Esophagus muscularis mucosa (tissue), 4 donors: ENCODE results near the gene GPRC5D. TPM values are rescaled to one million over a fixed set of nuclear protein-coding genes. Genes with fewer than 3 reads are reported as not detected.
A peak's percentile ranks its signal among the peaks of the same experiment; 100 is the strongest.

Source experiments
- DNase-seq: peaks from one replicate; pipeline ENCODE4 v3.0.0-alpha.2; 2017; ENCODE audit errors: extremely low spot score
- H3K27ac ChIP-seq, 4 donors: fragments of 200-600 bp; sonication (generic); replicated peaks in 1 of 4; 1 replicate in 3 of 4; 2 replicates in 1 of 4; pipeline ENCODE4 v1.5.1; 2016 to 2019; ENCODE audit warnings: mild to moderate bottlenecking in 1 of 4
- H3K27me3 ChIP-seq, 4 donors: fragments of 200-600 bp; sonication (generic); one replicate each; pipeline versions ENCODE4 v1.5.1 to v1.6.0; 2016 to 2019
- H3K36me3 ChIP-seq, 4 donors: fragments of 200-600 bp; sonication (generic); one replicate each; pipeline ENCODE4 v1.5.1; 2016 to 2019
- H3K4me1 ChIP-seq, 4 donors: fragments of 200-600 bp; sonication (generic); one replicate each; pipeline ENCODE4 v1.5.1; 2016 to 2019
- H3K4me3 ChIP-seq, 4 donors: fragments of 200-600 bp; sonication (generic); 1 replicate in 2 of 4; 2 replicates in 2 of 4; pipeline ENCODE4 v1.5.1; 2016 to 2019; ENCODE audit warnings: mild to moderate bottlenecking in 4 of 4, moderate library complexity in 1 of 4
- H3K9me3 ChIP-seq, 4 donors: fragments of 200-600 bp; sonication (generic); 1 replicate in 3 of 4; 2 replicates in 1 of 4; pipeline ENCODE4 v1.5.1; 2016 to 2019
- CTCF ChIP-seq, 3 experiments: fragments of 200-600 bp in 2 of 3; fragments of 450-650 bp in 1 of 3; sonication (generic) in 2 of 3; IDR thresholded peaks; one replicate each; pipeline ENCODE4 v1.5.1; 2017 to 2019; ENCODE audit warnings: antibody characterized with exemption in 3 of 3, mild to moderate bottlenecking in 2 of 3, moderate library complexity in 1 of 3
- EP300 ChIP-seq: sonication (generic); formaldehyde crosslinking; IDR thresholded peaks from one replicate; pipeline ENCODE4 v1.6.1; 2017; ENCODE audit warnings: antibody characterized with exemption
- POLR2A ChIP-seq: fragments of 450-650 bp; IDR thresholded peaks from one replicate; pipeline ENCODE4 v1.6.1; 2017; ENCODE audit warnings: antibody characterized with exemption, moderate library complexity, mild to moderate bottlenecking, low read depth
- POLR2AphosphoS5 ChIP-seq, 2 donors: sonication (generic); formaldehyde crosslinking; IDR thresholded peaks; one replicate each; pipeline ENCODE4 v1.6.1; 2017; ENCODE audit warnings: antibody characterized with exemption in 2 of 2
- WGBS: methylation state at CpG from one replicate; pipeline ENCODE4 v1.1.5; 2018; 5-methylcytosine and 5-hydroxymethylcytosine counted together
- intact Hi-C: fragments of 100-400 bp; cut with DNase I; formaldehyde crosslinking; loops from one replicate; pipeline ENCODE4 v1.15.1; 2023
- total RNA-seq, 4 donors: library from RNA; depleted of rRNA; stranded (reverse); fragments of >200 nt; gene quantifications; one replicate each; pipeline versions ENCODE4 v1.1.0 to v1.2.1, GENCODE V29; 2016

Gene GPRC5D
- total RNA-seq, 4 donors from 2014 or later = 0.84 TPM; not detected in 3

GRCh38 chr12:12898136-12898717 is 53.7 kb downstream of the GPRC5D start:
- H3K27ac ChIP-seq = peak overlapping the region in 1 of 4 donors; percentile 66
- intact Hi-C loops = no loop called here

GRCh38 chr12:12897302-12897701 is 54.7 kb downstream of the GPRC5D start:
- no peak overlapping the region for H3K27ac ChIP-seq
- DNase-seq = no peak
- TF ChIP-seq POLR2A (no peak), EP300 (no peak), CTCF (IDR thresholded peaks at IDR 0.05) (no peak), POLR2AphosphoS5 (IDR thresholded peaks at IDR 0.05) (no peak)
- H3K4me3 ChIP-seq = no peak overlapping the region
- H3K4me1 ChIP-seq = peaks cover 7 to 23% (median 13%) of the 10 kb centered on the region in 4 donors
- intact Hi-C loops = no loop called here
- no peaks in the 10 kb centered on the region for H3K27me3 ChIP-seq
- H3K36me3 ChIP-seq = no peaks in the 10 kb centered on the region
- H3K9me3 ChIP-seq = no peaks in the 10 kb centered on the region
- 94% methylated on average over 6 of the region's 6 CpGs for WGBS

More at GRCh38 chr12:12898136-12898717, 53.7 kb downstream of the GPRC5D start:
- no peaks in the 10 kb centered on the region for H3K36me3 ChIP-seq
- TF ChIP-seq POLR2AphosphoS5 (IDR thresholded peaks at IDR 0.05) (no peak), CTCF (IDR thresholded peaks at IDR 0.05) (no peak), EP300 (no peak), POLR2A (no peak)
- H3K4me3 ChIP-seq = no peak overlapping the region
- DNase-seq = no peak
- WGBS = 94% methylated on average over 9 of the region's 9 CpGs
- H3K27me3 ChIP-seq = no peaks in the 10 kb centered on the region
- no peaks in the 10 kb centered on the region for H3K9me3 ChIP-seq
- peaks cover 7 to 23% (median 12%) of the 10 kb centered on the region in 4 donors for H3K4me1 ChIP-seq

- Histone ChIP-seq H3K36me3 (no peaks in the 10 kb centered on the region), H3K27ac (no peak overlapping the region), H3K27me3 (no peaks in the 10 kb centered on the region), H3K4me1 (peaks cover 7 to 32% (median 21%) of the 10 kb centered on the region in 4 donors), H3K4me3 (no peak overlapping the region), H3K9me3 (no peaks in the 10 kb centered on the region)
- intact Hi-C loops = no loop called here
- no peak for DNase-seq
- TF ChIP-seq POLR2AphosphoS5 (IDR thresholded peaks at IDR 0.05) (no peak), POLR2A (no peak), CTCF (IDR thresholded peaks at IDR 0.05) (no peak), EP300 (no peak)
- WGBS = 70% methylated on average over 2 of the region's 2 CpGs
Measured at GRCh38 chr12:12896260-12896659, 55.7 kb downstream of the GPRC5D start.

GRCh38 chr12:12893438-12893837 is 58.5 kb downstream of the GPRC5D start:
- Histone ChIP-seq H3K9me3 (no peaks in the 10 kb centered on the region), H3K27ac (no peak overlapping the region), H3K36me3 (no peaks in the 10 kb centered on the region), H3K27me3 (no peaks in the 10 kb centered on the region), H3K4me1 (peaks cover 8 to 28% (median 20%) of the 10 kb centered on the region in 4 donors), H3K4me3 (no peak overlapping the region)
- intact Hi-C loops = loop anchor here (5.0 kb wide), 2 partner anchors 56 to 106 kb away; partner anchors contain the start of gene APOLD1
- WGBS = 98% methylated on average over 5 of the region's 5 CpGs
- DNase-seq = no peak
- TF ChIP-seq POLR2A (no peak), POLR2AphosphoS5 (IDR thresholded peaks at IDR 0.05) (no peak), CTCF (IDR thresholded peaks at IDR 0.05) (no peak), EP300 (no peak)
